Stimulated activated CD4-positive, alpha-beta T cell treated with anti-CD3 and anti-CD28 coated beads, Interleukin-15, amount 100 ng/mL, for 1 hour (primary cell): ENCODE data around the gene ATXN1.

Experiments
- DNase-seq, 2 donors: peaks; one replicate each; pipeline ENCODE4 v3.0.0-alpha.2; 2020; ENCODE audit warnings: low read depth in 1 of 2, low spot score in 1 of 2

Gene ATXN1

GRCh38 chr6:16354692-16355091 lies 406.6 kb downstream of the ATXN1 start:
- no peak for DNase-seq

- DNase-seq = no peak
These were observed 408.3 kb downstream of the ATXN1 start for GRCh38 chr6:16352821-16353438.

- no peak for DNase-seq
These were observed 409.0 kb downstream of the ATXN1 start for GRCh38 chr6:16352258-16352635.

GRCh38 chr6:16349544-16349943 lies 411.7 kb downstream of the ATXN1 start:
- DNase-seq = no peak

GRCh38 chr6:16346831-16347230 lies 414.4 kb downstream of the ATXN1 start:
- DNase-seq = no peak

GRCh38 chr6:16345449-16346330 lies 415.6 kb downstream of the ATXN1 start:
- DNase-seq = no peak

GRCh38 chr6:16344756-16345155 lies 416.5 kb downstream of the ATXN1 start:
- no peak for DNase-seq

GRCh38 chr6:16343593-16343992 lies 417.7 kb downstream of the ATXN1 start:
- no peak for DNase-seq

GRCh38 chr6:16339265-16339587 lies 422.0 kb downstream of the ATXN1 start:
- DNase-seq = no peak

GRCh38 chr6:16338577-16339264 lies 422.5 kb downstream of the ATXN1 start:
- DNase-seq = no peak

GRCh38 chr6:16337295-16337975 lies 423.8 kb downstream of the ATXN1 start:
- DNase-seq = no peak

- DNase-seq = no peak
These were observed 424.4 kb downstream of the ATXN1 start for GRCh38 chr6:16336911-16337294.

GRCh38 chr6:16336056-16336818 lies 425.0 kb downstream of the ATXN1 start:
- DNase-seq = no peak

GRCh38 chr6:16335176-16335575 lies 426.1 kb downstream of the ATXN1 start:
- no peak for DNase-seq

GRCh38 chr6:16334671-16335070 lies 426.6 kb downstream of the ATXN1 start:
- no peak for DNase-seq

- no peak for DNase-seq
These were observed 427.7 kb downstream of the ATXN1 start for GRCh38 chr6:16333580-16333979.

GRCh38 chr6:16332175-16332542 lies 429.1 kb downstream of the ATXN1 start:
- peak; percentile 64 to 66 for DNase-seq

GRCh38 chr6:16331384-16332174 lies 429.7 kb downstream of the ATXN1 start:
- peak; percentile 23 to 45 for DNase-seq

GRCh38 chr6:16329233-16329632 lies 432.0 kb downstream of the ATXN1 start:
- no peak for DNase-seq

GRCh38 chr6:16327777-16328325 lies 433.4 kb downstream of the ATXN1 start:
- DNase-seq = no peak
